GM23338 (cell line): ENCODE results near the gene CD2AP.

Source experiments
- EZH2phosphoT487 ChIP-seq: fragments of 200-600 bp; sonication (generic); IDR thresholded peaks from one replicate; pipeline ENCODE4 v1.8.1; 2018; ENCODE audit warnings: antibody characterized with exemption; ENCODE audit not compliant: unreplicated experiment
- TF ChIP-seq, protein P1 (sequence below): IDR thresholded peaks from one replicate; pipeline ENCODE4 v1.6.1; 2018; ENCODE audit warnings: antibody characterized with exemption; ENCODE audit not compliant: unreplicated experiment
- TF ChIP-seq, protein P2 (sequence below), 2 experiments: fragments of 200-600 bp in 1 of 2; sonication (generic) in 1 of 2; conservative IDR thresholded peaks; 2 replicates each; pipeline versions ENCODE4 v1.5.1 to v1.6.1; 2016 to 2017; ENCODE audit warnings: antibody characterized with exemption in 2 of 2, low read depth in 2 of 2, mild to moderate bottlenecking in 2 of 2, moderate library complexity in 1 of 2

DNA sequence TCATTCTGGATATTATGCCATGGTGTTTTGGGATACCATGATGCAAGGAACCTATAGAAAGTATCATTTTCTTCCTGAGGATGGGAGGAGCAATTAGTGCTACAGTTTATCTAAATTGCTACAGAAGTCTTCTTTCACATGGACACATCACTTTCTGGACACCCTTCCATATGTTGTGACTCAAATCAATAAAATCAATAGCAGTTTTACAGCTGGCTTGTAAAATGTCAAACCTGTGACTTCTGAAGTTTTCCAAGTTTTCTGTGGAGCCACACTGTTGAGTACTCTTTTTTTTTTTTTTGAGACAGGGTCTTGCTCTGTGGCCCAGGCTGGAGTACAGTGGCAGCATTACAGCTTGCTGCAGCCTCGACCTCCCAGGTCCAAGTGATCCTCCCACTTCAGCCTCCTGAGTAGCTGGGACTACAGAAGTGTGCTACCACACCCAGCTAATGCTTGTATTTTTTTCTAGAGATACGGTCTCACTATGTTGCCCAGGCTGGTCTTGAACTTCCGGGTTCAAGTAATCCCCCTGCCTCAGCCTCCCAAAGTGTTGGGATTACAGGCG, 24.1 kb upstream of the CD2AP start:
- TF ChIP-seq, protein P1, sequence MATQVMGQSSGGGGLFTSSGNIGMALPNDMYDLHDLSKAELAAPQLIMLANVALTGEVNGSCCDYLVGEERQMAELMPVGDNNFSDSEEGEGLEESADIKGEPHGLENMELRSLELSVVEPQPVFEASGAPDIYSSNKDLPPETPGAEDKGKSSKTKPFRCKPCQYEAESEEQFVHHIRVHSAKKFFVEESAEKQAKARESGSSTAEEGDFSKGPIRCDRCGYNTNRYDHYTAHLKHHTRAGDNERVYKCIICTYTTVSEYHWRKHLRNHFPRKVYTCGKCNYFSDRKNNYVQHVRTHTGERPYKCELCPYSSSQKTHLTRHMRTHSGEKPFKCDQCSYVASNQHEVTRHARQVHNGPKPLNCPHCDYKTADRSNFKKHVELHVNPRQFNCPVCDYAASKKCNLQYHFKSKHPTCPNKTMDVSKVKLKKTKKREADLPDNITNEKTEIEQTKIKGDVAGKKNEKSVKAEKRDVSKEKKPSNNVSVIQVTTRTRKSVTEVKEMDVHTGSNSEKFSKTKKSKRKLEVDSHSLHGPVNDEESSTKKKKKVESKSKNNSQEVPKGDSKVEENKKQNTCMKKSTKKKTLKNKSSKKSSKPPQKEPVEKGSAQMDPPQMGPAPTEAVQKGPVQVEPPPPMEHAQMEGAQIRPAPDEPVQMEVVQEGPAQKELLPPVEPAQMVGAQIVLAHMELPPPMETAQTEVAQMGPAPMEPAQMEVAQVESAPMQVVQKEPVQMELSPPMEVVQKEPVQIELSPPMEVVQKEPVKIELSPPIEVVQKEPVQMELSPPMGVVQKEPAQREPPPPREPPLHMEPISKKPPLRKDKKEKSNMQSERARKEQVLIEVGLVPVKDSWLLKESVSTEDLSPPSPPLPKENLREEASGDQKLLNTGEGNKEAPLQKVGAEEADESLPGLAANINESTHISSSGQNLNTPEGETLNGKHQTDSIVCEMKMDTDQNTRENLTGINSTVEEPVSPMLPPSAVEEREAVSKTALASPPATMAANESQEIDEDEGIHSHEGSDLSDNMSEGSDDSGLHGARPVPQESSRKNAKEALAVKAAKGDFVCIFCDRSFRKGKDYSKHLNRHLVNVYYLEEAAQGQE: no peak
- TF ChIP-seq, protein P2, sequence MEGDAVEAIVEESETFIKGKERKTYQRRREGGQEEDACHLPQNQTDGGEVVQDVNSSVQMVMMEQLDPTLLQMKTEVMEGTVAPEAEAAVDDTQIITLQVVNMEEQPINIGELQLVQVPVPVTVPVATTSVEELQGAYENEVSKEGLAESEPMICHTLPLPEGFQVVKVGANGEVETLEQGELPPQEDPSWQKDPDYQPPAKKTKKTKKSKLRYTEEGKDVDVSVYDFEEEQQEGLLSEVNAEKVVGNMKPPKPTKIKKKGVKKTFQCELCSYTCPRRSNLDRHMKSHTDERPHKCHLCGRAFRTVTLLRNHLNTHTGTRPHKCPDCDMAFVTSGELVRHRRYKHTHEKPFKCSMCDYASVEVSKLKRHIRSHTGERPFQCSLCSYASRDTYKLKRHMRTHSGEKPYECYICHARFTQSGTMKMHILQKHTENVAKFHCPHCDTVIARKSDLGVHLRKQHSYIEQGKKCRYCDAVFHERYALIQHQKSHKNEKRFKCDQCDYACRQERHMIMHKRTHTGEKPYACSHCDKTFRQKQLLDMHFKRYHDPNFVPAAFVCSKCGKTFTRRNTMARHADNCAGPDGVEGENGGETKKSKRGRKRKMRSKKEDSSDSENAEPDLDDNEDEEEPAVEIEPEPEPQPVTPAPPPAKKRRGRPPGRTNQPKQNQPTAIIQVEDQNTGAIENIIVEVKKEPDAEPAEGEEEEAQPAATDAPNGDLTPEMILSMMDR (conservative IDR thresholded peaks at IDR 0.05; ENCODE audit: low read depth in 2 of 2): no peak
- TF ChIP-seq EZH2phosphoT487: no peak
